ENCODE results near the gene TTLL11. TPM values are rescaled to one million over a fixed set of nuclear protein-coding genes. Genes with fewer than 3 reads are reported as not detected.

The TTLL11 gene
- total RNA-seq, 1 donor from 2014 or later, result 23.9 TPM

DNA sequence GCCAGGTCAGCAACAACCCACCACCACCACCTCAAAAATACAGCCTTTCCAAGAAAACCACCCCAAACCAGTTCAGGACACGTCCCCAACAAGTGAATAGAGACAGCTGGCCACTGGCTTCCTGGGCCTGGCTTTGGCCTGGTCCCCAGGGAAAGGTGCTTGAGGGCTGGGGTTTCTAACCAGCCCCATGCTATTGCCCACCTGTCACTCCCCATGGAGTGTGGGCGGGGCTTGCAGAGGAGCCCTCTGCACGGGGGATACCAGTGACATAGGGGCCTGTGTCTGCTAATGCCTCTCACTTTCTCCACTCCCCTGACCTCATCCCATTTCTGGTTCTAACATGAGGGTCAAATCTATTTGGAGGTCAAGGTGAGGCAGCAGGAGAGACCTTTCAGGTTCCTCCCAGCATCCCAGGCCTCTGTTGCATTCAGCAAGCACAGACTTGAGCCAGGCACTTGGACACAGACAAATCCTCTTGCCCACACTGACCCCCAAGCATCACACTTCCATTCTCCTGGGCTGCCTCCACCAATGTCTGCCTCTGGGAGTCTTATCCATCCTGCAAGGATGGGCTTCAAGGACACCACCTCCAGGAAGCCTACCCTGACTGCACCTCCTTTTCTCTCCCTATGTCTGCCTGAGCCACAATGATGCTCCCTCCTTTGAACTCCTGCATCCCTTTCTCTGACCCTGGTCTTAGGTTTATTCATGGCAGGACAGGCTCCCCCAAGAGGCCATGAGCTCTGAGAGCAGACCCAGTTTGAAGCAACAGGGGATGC, 16.1 kb upstream of the TTLL11 start:
- Mint-ChIP-seq H3K27me3 (ENCODE audit: unreplicated experiment) (peaks cover 2% of the 10 kb centered on the region), H3K4me1 (ENCODE audit: low read depth, unreplicated experiment) (peaks cover 19% of the 10 kb centered on the region), H3K36me3 (ENCODE audit: unreplicated experiment) (peaks cover 1% of the 10 kb centered on the region), H3K27ac (ENCODE audit: unreplicated experiment) (no peak overlapping the region), H3K4me3 (ENCODE audit: unreplicated experiment) (no peak overlapping the region), H3K9me3 (ENCODE audit: unreplicated experiment) (peaks cover 4% of the 10 kb centered on the region)
- DNase-seq, result no peak
- TF ChIP-seq, protein P1, sequence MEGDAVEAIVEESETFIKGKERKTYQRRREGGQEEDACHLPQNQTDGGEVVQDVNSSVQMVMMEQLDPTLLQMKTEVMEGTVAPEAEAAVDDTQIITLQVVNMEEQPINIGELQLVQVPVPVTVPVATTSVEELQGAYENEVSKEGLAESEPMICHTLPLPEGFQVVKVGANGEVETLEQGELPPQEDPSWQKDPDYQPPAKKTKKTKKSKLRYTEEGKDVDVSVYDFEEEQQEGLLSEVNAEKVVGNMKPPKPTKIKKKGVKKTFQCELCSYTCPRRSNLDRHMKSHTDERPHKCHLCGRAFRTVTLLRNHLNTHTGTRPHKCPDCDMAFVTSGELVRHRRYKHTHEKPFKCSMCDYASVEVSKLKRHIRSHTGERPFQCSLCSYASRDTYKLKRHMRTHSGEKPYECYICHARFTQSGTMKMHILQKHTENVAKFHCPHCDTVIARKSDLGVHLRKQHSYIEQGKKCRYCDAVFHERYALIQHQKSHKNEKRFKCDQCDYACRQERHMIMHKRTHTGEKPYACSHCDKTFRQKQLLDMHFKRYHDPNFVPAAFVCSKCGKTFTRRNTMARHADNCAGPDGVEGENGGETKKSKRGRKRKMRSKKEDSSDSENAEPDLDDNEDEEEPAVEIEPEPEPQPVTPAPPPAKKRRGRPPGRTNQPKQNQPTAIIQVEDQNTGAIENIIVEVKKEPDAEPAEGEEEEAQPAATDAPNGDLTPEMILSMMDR (IDR thresholded peaks at IDR 0.05; ENCODE audit: partially characterized antibody, unreplicated experiment), result no peak

GRCh38 chr9:122107291-122107805, 14.2 kb upstream of the TTLL11 start:
- TF ChIP-seq, protein P1 (IDR thresholded peaks at IDR 0.05; ENCODE audit: partially characterized antibody, unreplicated experiment), result no peak

GRCh38 chr9:122106576-122106975, 13.5 kb upstream of the TTLL11 start:
- no peak for DNase-seq
- H3K27ac Mint-ChIP-seq (ENCODE audit: unreplicated experiment), result no peak overlapping the region
- H3K4me1 Mint-ChIP-seq (ENCODE audit: low read depth, unreplicated experiment), result peaks cover 17% of the 10 kb centered on the region
- peaks cover 6% of the 10 kb centered on the region for H3K36me3 Mint-ChIP-seq (ENCODE audit: unreplicated experiment)
- TF ChIP-seq, protein P1 (IDR thresholded peaks at IDR 0.05; ENCODE audit: partially characterized antibody, unreplicated experiment), result no peak
- peaks cover 3% of the 10 kb centered on the region for H3K9me3 Mint-ChIP-seq (ENCODE audit: unreplicated experiment)
- H3K4me3 Mint-ChIP-seq (ENCODE audit: unreplicated experiment), result no peak overlapping the region
- peaks cover 6% of the 10 kb centered on the region for H3K27me3 Mint-ChIP-seq (ENCODE audit: unreplicated experiment)

More at GRCh38 chr9:122107291-122107805, 14.2 kb upstream of the TTLL11 start:
- Mint-ChIP-seq H3K9me3 (ENCODE audit: unreplicated experiment) (peaks cover 5% of the 10 kb centered on the region), H3K27ac (ENCODE audit: unreplicated experiment) (peak overlapping the region; percentile 48), H3K27me3 (ENCODE audit: unreplicated experiment) (peaks cover 6% of the 10 kb centered on the region), H3K36me3 (ENCODE audit: unreplicated experiment) (peaks cover 6% of the 10 kb centered on the region), H3K4me3 (ENCODE audit: unreplicated experiment) (no peak overlapping the region), H3K4me1 (ENCODE audit: low read depth, unreplicated experiment) (peaks cover 17% of the 10 kb centered on the region)
- no peak for DNase-seq

DNA sequence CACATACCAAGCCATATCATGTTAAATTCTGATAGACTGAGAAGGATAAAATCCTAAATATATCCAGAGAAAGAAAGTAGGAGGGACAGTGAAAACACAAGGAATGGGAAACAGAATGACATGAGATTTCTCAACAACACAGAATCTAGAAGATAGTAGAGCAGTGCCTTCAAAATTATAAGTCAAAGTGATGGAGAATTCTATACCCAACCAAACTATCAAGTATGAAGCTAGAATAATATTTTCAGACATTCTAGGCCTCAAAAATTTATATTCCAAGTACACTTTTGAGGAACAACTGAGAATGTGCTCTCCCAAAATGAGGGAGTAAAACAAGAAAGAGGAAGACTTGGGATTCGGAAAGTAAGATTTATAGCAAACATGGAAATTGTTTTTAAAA, 10.9 kb upstream of the TTLL11 start:
- DNase-seq, result no peak
- H3K36me3 Mint-ChIP-seq (ENCODE audit: unreplicated experiment), result peaks cover 6% of the 10 kb centered on the region
- H3K4me3 Mint-ChIP-seq (ENCODE audit: unreplicated experiment), result no peak overlapping the region
- peaks cover 3% of the 10 kb centered on the region for H3K9me3 Mint-ChIP-seq (ENCODE audit: unreplicated experiment)
- peaks cover 14% of the 10 kb centered on the region for H3K4me1 Mint-ChIP-seq (ENCODE audit: low read depth, unreplicated experiment)
- H3K27ac Mint-ChIP-seq (ENCODE audit: unreplicated experiment), result no peak overlapping the region
- peaks cover 8% of the 10 kb centered on the region for H3K27me3 Mint-ChIP-seq (ENCODE audit: unreplicated experiment)
- TF ChIP-seq, protein P1 (IDR thresholded peaks at IDR 0.05; ENCODE audit: partially characterized antibody, unreplicated experiment), result no peak

DNA sequence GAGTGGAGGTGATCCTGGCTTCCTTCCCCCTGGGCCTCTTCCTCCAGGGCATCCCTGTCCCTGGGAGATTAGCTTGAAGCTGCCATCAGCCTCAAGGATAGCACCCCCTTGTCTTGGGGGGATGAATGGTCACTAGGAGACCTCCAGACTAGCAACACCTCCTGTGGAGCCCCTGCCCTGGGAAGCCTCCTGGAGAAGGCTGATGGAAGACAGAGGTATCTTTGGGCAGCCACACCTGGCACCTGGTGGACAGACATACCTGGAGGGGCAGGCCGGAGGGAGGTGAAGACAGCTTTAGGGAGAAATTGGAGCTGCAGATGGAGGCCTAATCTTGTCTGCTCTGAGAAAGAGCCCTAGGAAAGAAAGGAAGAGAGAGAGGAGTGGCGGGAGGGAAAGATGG, 9.0 kb upstream of the TTLL11 start:
- Mint-ChIP-seq H3K4me1 (ENCODE audit: low read depth, unreplicated experiment) (peaks cover 1% of the 10 kb centered on the region), H3K36me3 (ENCODE audit: unreplicated experiment) (peaks cover 6% of the 10 kb centered on the region), H3K4me3 (ENCODE audit: unreplicated experiment) (no peak overlapping the region), H3K27me3 (ENCODE audit: unreplicated experiment) (peaks cover 8% of the 10 kb centered on the region), H3K9me3 (ENCODE audit: unreplicated experiment) (peaks cover 3% of the 10 kb centered on the region), H3K27ac (ENCODE audit: unreplicated experiment) (no peak overlapping the region)
- no peak for DNase-seq
- TF ChIP-seq, protein P1 (IDR thresholded peaks at IDR 0.05; ENCODE audit: partially characterized antibody, unreplicated experiment), result no peak

Measured in glutamatergic neuron (in vitro differentiated cells).